GM12878 (cell line): ENCODE measurements around the gene ZNF333. TPM values are rescaled to one million over a fixed set of nuclear protein-coding genes. Genes with fewer than 3 reads are reported as not detected.

ENCODE experiments used
- ATAC-seq: fragments of 200-7000 bp; cut with Tn5 transposase; 3 replicates; pipeline ENCODE4 v1.9.1; 2020; ENCODE audit warnings: mild to moderate bottlenecking, moderate library complexity
- BruUV-seq: library from RNA; stranded (reverse); fragments of 400-500 nt; replicated peaks from 2 replicates; lab custom pipeline; 2021; lab: Mats Ljungman, UMichigan
- CTCF ChIA-PET: fragments of 300-600 bp; sonication (Branson Sonifier 250); formaldehyde crosslinking; extraction: SDS; loops from one replicate; lab custom pipeline; 2021; ENCODE audit warnings: inconsistent platforms; lab: Yijun Ruan, JAX
- POLR2A ChIA-PET: fragments of 350-600 bp; formaldehyde crosslinking; extraction: SDS; loops from one replicate; lab custom pipeline; 2021; ENCODE audit warnings: inconsistent platforms; lab: Charles Lee
- RAD21 ChIA-PET: fragments of 300-600 bp; sonication (Branson Sonifier 250); formaldehyde crosslinking; loops from one replicate; lab custom pipeline; 2023; ENCODE audit warnings: antibody characterized with exemption; ENCODE audit not compliant: unreplicated experiment; lab: Charles Lee
- SMC1A ChIA-PET: fragments of 300-600 bp; sonication (Branson Sonifier 250); formaldehyde crosslinking; loops from one replicate; lab custom pipeline; 2023; ENCODE audit not compliant: unreplicated experiment, uncharacterized antibody; lab: Charles Lee
- DNase-seq: peaks from one replicate; pipeline ENCODE4 v3.0.0-alpha.2; 2011; ENCODE audit warnings: low read depth, low spot score
- FAIRE-seq: peaks from 3 replicates; lab custom pipeline; 2011; peaks lifted over from hg19 to GRCh38; lab: Jason Lieb, UNC
- H2AFZ ChIP-seq: 2 replicates; pipeline ENCODE4 v1.6.0; 2011; ENCODE audit warnings: low read depth, low read length, control low read depth; ENCODE audit not compliant: control insufficient read depth
- H3K27ac ChIP-seq: 2 replicates; pipeline ENCODE4 v1.5.1; 2011; ENCODE audit warnings: control low read depth; ENCODE audit not compliant: control insufficient read depth, insufficient read depth
- H3K27me3 ChIP-seq, 2 experiments: replicated peaks in 1 of 2; 2 replicates each; pipeline versions ENCODE4 v1.6.0 to v1.6.1; 2011; ENCODE audit warnings: low read length in 1 of 2; ENCODE audit not compliant: control insufficient read depth in 2 of 2, insufficient read depth in 2 of 2
- H3K36me3 ChIP-seq, 2 experiments: 2 replicates each; pipeline ENCODE4 v1.5.1; 2011; ENCODE audit warnings: low read length in 1 of 2; ENCODE audit not compliant: control insufficient read depth in 2 of 2, insufficient read depth in 2 of 2
- H3K4me1 ChIP-seq: 2 replicates; pipeline ENCODE4 v1.6.1; 2011; ENCODE audit warnings: mild to moderate bottlenecking, low read length, moderate library complexity, mixed read lengths; ENCODE audit not compliant: control insufficient read depth, insufficient read depth
- H3K4me2 ChIP-seq: 2 replicates; pipeline ENCODE4 v1.6.0; 2011; ENCODE audit warnings: control low read depth; ENCODE audit not compliant: control insufficient read depth, insufficient read depth
- H3K4me3 ChIP-seq: fragments of 200-600 bp; sonication (generic); 2 replicates; pipeline ENCODE4 v1.5.1; 2016
- H3K79me2 ChIP-seq: 2 replicates; pipeline ENCODE4 v1.6.0; 2011; ENCODE audit warnings: low read length; ENCODE audit not compliant: control insufficient read depth, insufficient read depth
- H3K9ac ChIP-seq: 2 replicates; pipeline ENCODE4 v1.8.0; 2011; ENCODE audit warnings: low read length, control low read depth, mixed read lengths; ENCODE audit not compliant: control insufficient read depth, insufficient read depth
- H3K9me3 ChIP-seq: replicated peaks from 3 replicates; pipeline ENCODE4 v1.5.1; 2011; ENCODE audit warnings: mild to moderate bottlenecking, low read length; ENCODE audit not compliant: control insufficient read depth, insufficient read depth
- H4K20me1 ChIP-seq: 2 replicates; pipeline ENCODE4 v1.6.0; 2011; ENCODE audit not compliant: control insufficient read depth, insufficient read depth
- ASH2L ChIP-seq: fragments of 300-600, 200-600 bp; sonication (generic); IDR thresholded peaks from 2 replicates; pipeline ENCODE4 v1.6.1; 2017; ENCODE audit warnings: low read depth, mild to moderate bottlenecking, borderline replicate concordance
- SRF ChIP-seq, 2 experiments: IDR thresholded peaks; 2 replicates each; pipeline ENCODE4 v1.6.1; 2011; ENCODE audit warnings: low read depth in 2 of 2, low read length in 2 of 2, mild to moderate bottlenecking in 1 of 2, moderate library complexity in 1 of 2
- WRNIP1 ChIP-seq: IDR thresholded peaks from 2 replicates; pipeline ENCODE4 v1.6.1; 2011; ENCODE audit warnings: low read depth, low read length, improper control_type of control experiment, borderline replicate concordance
- YY1 ChIP-seq: IDR thresholded peaks from 2 replicates; pipeline ENCODE4 v1.6.1; 2011; ENCODE audit warnings: low read depth, mild to moderate bottlenecking, low read length
- WGBS: methylation state at CpG from one replicate; pipeline ENCODE4 v1.1.6; 2016; ENCODE audit warnings: low lambda C conversion rate; ENCODE audit not compliant: insufficient replicate concordance, insufficient coverage; ENCODE audit errors: missing lambda C conversion rate; 5-methylcytosine and 5-hydroxymethylcytosine counted together
- in situ Hi-C: fragments of 300-500 bp; cut with MboI; formaldehyde crosslinking; loops from 9 replicates; pipeline ENCODE4 v1.14.3; 2018; ENCODE audit warnings: mixed read lengths
- intact Hi-C: fragments of 100-400 bp; cut with micrococcal nuclease; formaldehyde crosslinking; loops from one replicate; pipeline ENCODE4 v1.14.2; 2022; ENCODE audit not compliant: unreplicated experiment
- polyA plus RNA-seq, 11 experiments: library from polyadenylated mRNA; depleted of rRNA in 4 of 11; unstranded in 6 of 11; stranded (reverse) in 5 of 11; fragments of >200 nt; fragmentation: Nextera tagmentation in 4 of 11; fragmentation: Illumina TruSeq in 1 of 11; extraction: Ambion mirVana in 4 of 11; extraction: Trizol in 1 of 11; gene quantifications; 1 replicate in 1 of 11; 2 replicates in 10 of 11; pipeline versions ENCODE4 v1.2.1 to v1.2.3, GENCODE V29; 2011 to 2016; ENCODE audit warnings: inconsistent platforms in 2 of 11, missing spikeins in 2 of 11, low read depth in 1 of 11
- total RNA-seq, 4 experiments: library from RNA; depleted of rRNA in 3 of 4; stranded (reverse); fragments of >200 nt in 3 of 4; fragmentation: Illumina TruSeq in 1 of 4; extraction: Trizol in 1 of 4; gene quantifications; 2 replicates each; pipeline versions ENCODE4 v1.2.1 to v1.2.3, GENCODE V29; 2013 to 2021
- TF ChIP-seq, protein P1 (sequence below): fragments of 450-650 bp; IDR thresholded peaks from 2 replicates; pipeline ENCODE4 v1.6.1; 2018; ENCODE audit warnings: mild to moderate bottlenecking, low read depth, moderate library complexity; ENCODE audit not compliant: partially characterized antibody

Gene ZNF333
- total and polyA plus RNA-seq, 10 of the 15 experiments (the other 5 are each of a cell fraction or from before 2014, with no cell fraction given), result 2.3 to 14.1 (median 5.7) TPM

DNA sequence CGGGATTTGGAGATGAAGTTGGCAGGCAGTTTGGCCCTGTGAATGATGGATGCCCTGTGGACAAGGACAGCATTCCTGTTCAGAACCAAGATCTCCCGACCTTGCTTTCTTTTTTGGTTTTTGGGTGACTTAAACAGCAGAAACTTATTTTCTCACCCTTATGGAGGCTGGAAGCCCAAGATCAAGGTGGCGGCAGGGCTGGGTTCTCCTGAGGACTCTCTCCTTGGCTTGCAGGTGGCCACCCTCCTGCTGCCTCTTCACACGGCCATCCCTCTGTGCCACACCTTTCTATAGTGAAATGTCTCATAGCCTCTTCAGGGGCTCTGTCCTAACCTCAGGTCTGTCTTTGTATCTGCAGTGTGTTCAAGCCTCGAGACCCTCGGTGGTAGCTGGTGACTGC lies 14.0 kb downstream of the ZNF333 start:
- Histone ChIP-seq H4K20me1 (no peaks in the 10 kb centered on the region), H3K9me3 (no peaks in the 10 kb centered on the region; the same call in 2 of the 3 replicates), H3K79me2 (no peaks in the 10 kb centered on the region), H3K27ac (no peak overlapping the region), H3K4me2 (no peak overlapping the region), H3K4me1 (no peaks in the 10 kb centered on the region), H3K36me3 (peaks cover 3 to 4% of the 10 kb centered on the region in 2 experiments; a peak in 3 of 4 replicates), H3K4me3 (no peak overlapping the region), H3K9ac (no peak overlapping the region), H2AFZ (no peak overlapping the region), H3K27me3 (no peaks in the 10 kb centered on the region)
- ChIA-PET POLR2A (no interaction called here), SMC1A (no interaction called here), RAD21 (no interaction called here), CTCF (no interaction called here)
- TF ChIP-seq ASH2L (no peak), SRF (IDR thresholded peaks at IDR 0.05; ENCODE audit: low read depth in 2 of 2, low read length in 2 of 2) (no peak), YY1 (no peak), WRNIP1 (no peak)
- intact Hi-C loops (no loop called here), in situ Hi-C loops (no loop called here)
- ATAC-seq (no peak), FAIRE-seq (no peak), DNase-seq (no peak)
- WGBS, result 100% methylated on average over 6 of the region's 6 CpGs
- BruUV-seq, result no TSS peak

DNA sequence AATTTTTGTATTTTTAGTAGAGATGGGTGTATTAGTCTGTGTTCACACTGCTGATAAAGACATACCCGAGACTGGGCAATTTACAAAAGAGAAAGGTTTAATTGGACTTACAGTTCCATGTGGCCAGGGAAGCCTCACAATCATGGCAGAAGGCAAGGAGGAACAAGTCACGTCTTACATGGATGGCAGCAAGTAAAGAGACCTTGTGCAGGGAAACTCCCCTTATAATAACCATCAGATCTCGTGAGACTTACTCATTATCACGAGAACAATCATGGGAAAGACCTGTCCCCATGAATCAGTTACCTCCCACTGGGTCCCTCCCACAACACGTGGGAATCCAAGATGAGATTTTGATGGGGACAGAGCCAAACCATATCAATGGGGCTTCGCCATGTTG lies 14.6 kb downstream of the ZNF333 start:
- H3K36me3 ChIP-seq, result peaks cover 3 to 6% of the 10 kb centered on the region in 2 experiments; a peak in 3 of 4 replicates
- WGBS, result 58% methylated on average over 6 of the region's 6 CpGs
- no peak for FAIRE-seq
- ATAC-seq, result no peak
- no peaks in the 10 kb centered on the region for H3K4me1 ChIP-seq
- POLR2A ChIA-PET, result no interaction called here
- no peak overlapping the region for H3K27ac ChIP-seq
- RAD21 ChIA-PET, result no interaction called here
- DNase-seq, result no peak
- no peaks in the 10 kb centered on the region for H4K20me1 ChIP-seq
- SMC1A ChIA-PET, result no interaction called here
- no peak overlapping the region for H2AFZ ChIP-seq
- no peaks in the 10 kb centered on the region for H3K79me2 ChIP-seq
- BruUV-seq, result no TSS peak
- CTCF ChIA-PET, result no interaction called here
- H3K27me3 ChIP-seq, result no peaks in the 10 kb centered on the region
- no peak overlapping the region for H3K9ac ChIP-seq
- no peak overlapping the region for H3K4me2 ChIP-seq
- TF ChIP-seq, protein P1, sequence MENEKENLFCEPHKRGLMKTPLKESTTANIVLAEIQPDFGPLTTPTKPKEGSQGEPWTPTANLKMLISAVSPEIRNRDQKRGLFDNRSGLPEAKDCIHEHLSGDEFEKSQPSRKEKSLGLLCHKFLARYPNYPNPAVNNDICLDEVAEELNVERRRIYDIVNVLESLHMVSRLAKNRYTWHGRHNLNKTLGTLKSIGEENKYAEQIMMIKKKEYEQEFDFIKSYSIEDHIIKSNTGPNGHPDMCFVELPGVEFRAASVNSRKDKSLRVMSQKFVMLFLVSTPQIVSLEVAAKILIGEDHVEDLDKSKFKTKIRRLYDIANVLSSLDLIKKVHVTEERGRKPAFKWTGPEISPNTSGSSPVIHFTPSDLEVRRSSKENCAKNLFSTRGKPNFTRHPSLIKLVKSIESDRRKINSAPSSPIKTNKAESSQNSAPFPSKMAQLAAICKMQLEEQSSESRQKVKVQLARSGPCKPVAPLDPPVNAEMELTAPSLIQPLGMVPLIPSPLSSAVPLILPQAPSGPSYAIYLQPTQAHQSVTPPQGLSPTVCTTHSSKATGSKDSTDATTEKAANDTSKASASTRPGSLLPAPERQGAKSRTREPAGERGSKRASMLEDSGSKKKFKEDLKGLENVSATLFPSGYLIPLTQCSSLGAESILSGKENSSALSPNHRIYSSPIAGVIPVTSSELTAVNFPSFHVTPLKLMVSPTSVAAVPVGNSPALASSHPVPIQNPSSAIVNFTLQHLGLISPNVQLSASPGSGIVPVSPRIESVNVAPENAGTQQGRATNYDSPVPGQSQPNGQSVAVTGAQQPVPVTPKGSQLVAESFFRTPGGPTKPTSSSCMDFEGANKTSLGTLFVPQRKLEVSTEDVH, result no peak
- H3K9me3 ChIP-seq, result no peaks in the 10 kb centered on the region; the same call in 2 of the 3 replicates
- H3K4me3 ChIP-seq, result no peak overlapping the region
- intact Hi-C loops (no loop called here), in situ Hi-C loops (no loop called here)
